Tibial nerve (tissue), 3 donors: ENCODE measurements around the gene SORBS1.

Experiments
- POLR2A ChIP-seq, 2 donors: fragments of 450-650 bp; IDR thresholded peaks; one replicate each; pipeline ENCODE4 v1.6.1; 2017; ENCODE audit warnings: antibody characterized with exemption in 2 of 2, mild to moderate bottlenecking in 2 of 2, moderate library complexity in 2 of 2
- TF ChIP-seq, protein P1 (sequence below), 5 experiments: fragments of 200-600 bp in 3 of 5; fragments of 450-650 bp in 2 of 5; sonication (generic) in 3 of 5; IDR thresholded peaks; one replicate each; pipeline ENCODE4 v1.5.1; 2016 to 2019; ENCODE audit warnings: antibody characterized with exemption in 5 of 5, mild to moderate bottlenecking in 3 of 5, moderate library complexity in 2 of 5

DNA sequence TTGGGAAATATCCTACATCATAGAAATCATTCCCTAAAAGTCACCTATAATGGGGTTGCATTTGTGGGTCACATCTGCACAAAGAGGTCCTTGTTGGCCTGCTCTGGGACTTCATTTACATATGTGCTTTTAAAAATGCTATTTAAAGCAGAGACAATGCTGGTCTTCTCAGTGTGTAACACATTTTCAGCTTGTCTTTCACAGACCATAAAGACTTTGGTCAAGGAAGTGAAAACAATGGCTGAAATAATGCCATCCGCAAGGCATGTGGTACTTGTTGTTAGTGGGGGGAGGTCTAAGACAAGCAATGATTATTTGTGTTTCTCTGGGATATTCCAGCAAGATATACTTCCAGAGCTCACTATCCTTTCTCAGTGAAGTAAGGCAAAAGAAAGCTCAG, 185.8 kb downstream of the SORBS1 start:
- TF ChIP-seq, protein P1, sequence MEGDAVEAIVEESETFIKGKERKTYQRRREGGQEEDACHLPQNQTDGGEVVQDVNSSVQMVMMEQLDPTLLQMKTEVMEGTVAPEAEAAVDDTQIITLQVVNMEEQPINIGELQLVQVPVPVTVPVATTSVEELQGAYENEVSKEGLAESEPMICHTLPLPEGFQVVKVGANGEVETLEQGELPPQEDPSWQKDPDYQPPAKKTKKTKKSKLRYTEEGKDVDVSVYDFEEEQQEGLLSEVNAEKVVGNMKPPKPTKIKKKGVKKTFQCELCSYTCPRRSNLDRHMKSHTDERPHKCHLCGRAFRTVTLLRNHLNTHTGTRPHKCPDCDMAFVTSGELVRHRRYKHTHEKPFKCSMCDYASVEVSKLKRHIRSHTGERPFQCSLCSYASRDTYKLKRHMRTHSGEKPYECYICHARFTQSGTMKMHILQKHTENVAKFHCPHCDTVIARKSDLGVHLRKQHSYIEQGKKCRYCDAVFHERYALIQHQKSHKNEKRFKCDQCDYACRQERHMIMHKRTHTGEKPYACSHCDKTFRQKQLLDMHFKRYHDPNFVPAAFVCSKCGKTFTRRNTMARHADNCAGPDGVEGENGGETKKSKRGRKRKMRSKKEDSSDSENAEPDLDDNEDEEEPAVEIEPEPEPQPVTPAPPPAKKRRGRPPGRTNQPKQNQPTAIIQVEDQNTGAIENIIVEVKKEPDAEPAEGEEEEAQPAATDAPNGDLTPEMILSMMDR (IDR thresholded peaks at IDR 0.05) = no peak
- no peak for TF ChIP-seq POLR2A (IDR thresholded peaks at IDR 0.05)
